Heart left ventricle (tissue), 16 donors: Measurements from ENCODE around the gene CKM. TPM values are rescaled to one million over a fixed set of nuclear protein-coding genes. Genes with fewer than 3 reads are reported as not detected.

Experiments used
- ATAC-seq, 4 donors: fragments of 200-7000 bp; cut with Tn5 transposase; one replicate each; pipeline ENCODE4 v1.9.1; 2020 to 2022; ENCODE audit warnings: moderate library complexity in 4 of 4, mild to moderate bottlenecking in 3 of 4, moderate number of reproducible peaks in 1 of 4
- DNase-seq, 5 donors: peaks; one replicate each; pipeline ENCODE4 v3.0.0-alpha.2; 2020
- H3K27ac ChIP-seq, 12 donors: fragments of 200-600 bp; sonication (generic) in 4 of 12; one replicate each; pipeline versions ENCODE4 v1.5.0 to v1.8.0; 2016 to 2022; ENCODE audit warnings: mild to moderate bottlenecking in 2 of 12
- H3K27me3 ChIP-seq, 9 donors: fragments of 200-600 bp; sonication (generic) in 2 of 9; one replicate each; pipeline versions ENCODE4 v1.5.1 to v1.8.0; 2016 to 2022; ENCODE audit warnings: mild to moderate bottlenecking in 3 of 9
- H3K36me3 ChIP-seq, 9 donors: fragments of 200-600 bp; sonication (generic) in 2 of 9; one replicate each; pipeline versions ENCODE4 v1.5.0 to v1.8.0; 2018 to 2022; ENCODE audit warnings: mild to moderate bottlenecking in 2 of 9
- H3K4me1 ChIP-seq, 12 donors: fragments of 200-600 bp; sonication (generic) in 4 of 12; one replicate each; pipeline versions ENCODE4 v1.5.0 to v1.8.0; 2016 to 2022; ENCODE audit warnings: mild to moderate bottlenecking in 3 of 12
- H3K4me3 ChIP-seq, 12 donors: fragments of 200-600 bp; sonication (generic) in 4 of 12; one replicate each; pipeline versions ENCODE4 v1.5.0 to v1.8.0; 2017 to 2022; ENCODE audit warnings: mild to moderate bottlenecking in 9 of 12, moderate library complexity in 4 of 12
- H3K9me3 ChIP-seq, 12 donors: fragments of 200-600 bp; sonication (generic) in 4 of 12; one replicate each; pipeline versions ENCODE4 v1.5.0 to v1.8.0; 2016 to 2022; ENCODE audit warnings: mild to moderate bottlenecking in 1 of 12
- CTCF ChIP-seq, 12 donors: fragments of 200-600 bp; sonication (generic) in 4 of 12; IDR thresholded peaks; one replicate each; pipeline versions ENCODE4 v1.5.0 to v1.8.0; 2018 to 2022; ENCODE audit warnings: antibody characterized with exemption in 12 of 12, mild to moderate bottlenecking in 5 of 12
- POLR2A ChIP-seq, 2 donors: fragments of 450-650 bp; IDR thresholded peaks; one replicate each; pipeline ENCODE4 v1.6.1; 2017; ENCODE audit warnings: antibody characterized with exemption in 2 of 2, mild to moderate bottlenecking in 2 of 2, moderate library complexity in 2 of 2
- WGBS, 4 donors: extraction: QIAGEN DNeasy Blood & Tissue Kit in 2 of 4; methylation state at CpG; one replicate each; pipeline versions ENCODE4 v1.1.5 to v1.1.7; 2013 to 2018; 5-methylcytosine and 5-hydroxymethylcytosine counted together
- intact Hi-C, 10 donors: fragments of 100-400 bp; cut with DNase I; formaldehyde crosslinking; loops; one replicate each; pipeline versions ENCODE4 v1.11.1 to v1.14.2; 2022
- polyA plus RNA-seq, 2 donors: library from polyadenylated mRNA; stranded (reverse); fragments of 200-250 nt; gene quantifications; one replicate each; pipeline ENCODE4 v1.2.3, GENCODE V29; 2013
- total RNA-seq, 9 donors: library from RNA; depleted of rRNA in 2 of 9; stranded (reverse); fragments of >200 nt in 2 of 9; fragmentation: NEBNext Ultra II Directional in 3 of 9; extraction: Animal tissue kit (Norgen Biotek cat#: 25700) in 3 of 9; gene quantifications; one replicate each; pipeline versions ENCODE4 v1.1.0 to v1.2.4, GENCODE V29; 2016 to 2023
- donor health status: ischemic (EF 13 %, LVEDD 7.1; RV severe dilation, severe dysfunction).
- donor health status: healthy with polysubstance abuse.
- donor health status: DM: no; HTN: yes; CAD: no.
- donor health status: DM: no; HTN: no; CAD: no.
- donor health status: ischemic (EF 25% LVEDD 6.9; RV normal size, moderate dysfunction).
- donor health status: ischemic (EF 25% LVEDD 5.7; RV mildly dilated, moderate dysfunction).
- donor health status: healthy.
- donor health status: DM: yes; HTN: yes; CAD: no.
- donor health status: ischemic (EF 35%, LVEDD 5.7; RV mildly dilated, moderate dysfunction).
- donor health status: nonischemic (EF 11% LVEDD 7.7; RV severe dilation, severe dysfunction).
- donor health status: DM: yes; HTN: yes; CAD: no.
- donor health status: PGD.
- donor health status: ischemic (EF 29% LVEDD 5.4; RV normal size, mild dysfunction).
- donor health status: nonischemic (EF 23%, LVEDD 6.1; RV moderate dilation, normal function).

CKM gene
- total and polyA plus RNA-seq, 11 donors: 1,885 to 11,128 (median 3,786) TPM

GRCh38 chr19:45293682-45294081 lies 29.0 kb downstream of the CKM start:
- H3K4me1 ChIP-seq: peaks cover 0 to 12% (median 1%) of the 10 kb centered on the region in 12 donors
- H3K27me3 ChIP-seq: no peaks in the 10 kb centered on the region
- no peak overlapping the region for H3K4me3 ChIP-seq
- no peak overlapping the region for H3K27ac ChIP-seq
- peaks cover 0 to 12% (median 2%) of the 10 kb centered on the region in 12 donors for H3K9me3 ChIP-seq
- DNase-seq (no peak), ATAC-seq (no peak)
- 90 to 93% (median 91%) methylated on average over 4 of the region's 4 CpGs for WGBS, 4 donors
- intact Hi-C loops: no loop called here
- TF ChIP-seq POLR2A (IDR thresholded peaks at IDR 0.05) (no peak), CTCF (IDR thresholded peaks at IDR 0.05) (no peak)
- peaks cover 0 to 58% (median 30%) of the 10 kb centered on the region in 9 donors for H3K36me3 ChIP-seq

- intact Hi-C loops: no loop called here
- 93 to 100% (median 97%) methylated on average over 1 of the region's 1 CpG for WGBS, 4 donors
- Histone ChIP-seq H3K4me3 (no peak overlapping the region), H3K4me1 (peaks cover 0 to 12% (median 1%) of the 10 kb centered on the region in 12 donors), H3K9me3 (peaks cover 0 to 12% (median 2%) of the 10 kb centered on the region in 12 donors), H3K27me3 (no peaks in the 10 kb centered on the region), H3K27ac (no peak overlapping the region), H3K36me3 (peaks cover 0 to 64% (median 42%) of the 10 kb centered on the region in 9 donors)
- ATAC-seq (no peak), DNase-seq (no peak)
- TF ChIP-seq CTCF (IDR thresholded peaks at IDR 0.05) (no peak), POLR2A (IDR thresholded peaks at IDR 0.05) (no peak)
Observed at GRCh38 chr19:45291834-45292233, 30.8 kb downstream of the CKM start.

GRCh38 chr19:45290381-45290931 lies 32.2 kb downstream of the CKM start:
- intact Hi-C loops: no loop called here
- Histone ChIP-seq H3K36me3 (peaks cover 0 to 51% (median 42%) of the 10 kb centered on the region in 9 donors), H3K27ac (no peak overlapping the region), H3K4me3 (no peak overlapping the region), H3K4me1 (peaks cover 0 to 12% (median 1%) of the 10 kb centered on the region in 12 donors), H3K27me3 (no peaks in the 10 kb centered on the region), H3K9me3 (peaks cover 0 to 12% (median 2%) of the 10 kb centered on the region in 12 donors)
- no peak for TF ChIP-seq CTCF (IDR thresholded peaks at IDR 0.05)
- no peak for TF ChIP-seq POLR2A (IDR thresholded peaks at IDR 0.05)
- ATAC-seq: no peak
- 88 to 96% (median 94%) methylated on average over 5 to 6 of the region's 6 CpGs for WGBS, 4 donors
- DNase-seq: no peak

GRCh38 chr19:45283443-45284033 lies 39.1 kb downstream of the CKM start:
- intact Hi-C loops: no loop called here
- TF ChIP-seq CTCF (IDR thresholded peaks at IDR 0.05): no peak
- no peak for TF ChIP-seq POLR2A (IDR thresholded peaks at IDR 0.05)
- Histone ChIP-seq H3K27ac (no peak overlapping the region), H3K36me3 (peaks cover 0 to 76% (median 47%) of the 10 kb centered on the region in 9 donors), H3K4me3 (no peak overlapping the region), H3K4me1 (peaks cover 0 to 14% (median 0%) of the 10 kb centered on the region in 12 donors), H3K9me3 (no peaks in the 10 kb centered on the region), H3K27me3 (no peaks in the 10 kb centered on the region)
- WGBS, 4 donors: 73 to 95% (median 83%) methylated on average over 7 of the region's 7 CpGs
- ATAC-seq: no peak
- no peak for DNase-seq
